SK-N-SH treated with all-trans-retinoic acid at 6 μM for 48 hours (cell line): Measurements from ENCODE around the gene LRFN2.

Source experiments
- ATAC-seq: fragments of 200-7000 bp; cut with Tn5 transposase; 3 replicates; pipeline ENCODE4 v1.9.1; 2020; ENCODE audit warnings: mild to moderate bottlenecking, moderate library complexity
- ARNTL ChIP-seq: fragments of 450-650 bp; formaldehyde crosslinking; IDR thresholded peaks from 2 replicates; pipeline ENCODE4 v1.5.0; 2020; ENCODE audit warnings: low read depth, mild to moderate bottlenecking, moderate library complexity, borderline replicate concordance
- BACH2 ChIP-seq: fragments of 250-450 bp; sonication (Bioruptor Pico); IDR thresholded peaks from 2 replicates; pipeline ENCODE4 v1.9.0; 2021; ENCODE audit warnings: mild to moderate bottlenecking, borderline replicate concordance
- CREB5 ChIP-seq: fragments of 250-450 bp; sonication (Bioruptor Pico); IDR thresholded peaks from 2 replicates; pipeline ENCODE4 v1.5.1; 2020; ENCODE audit warnings: low read depth, mild to moderate bottlenecking, moderate library complexity
- CSDC2 ChIP-seq: fragments of 250-450 bp; sonication (Bioruptor Pico); IDR thresholded peaks from 2 replicates; pipeline ENCODE4 v1.5.0; 2020; ENCODE audit warnings: mild to moderate bottlenecking, moderate library complexity
- ESRRG ChIP-seq: fragments of 250-450 bp; sonication (Bioruptor Pico); IDR thresholded peaks from 2 replicates; pipeline ENCODE4 v1.6.1; 2021; ENCODE audit warnings: mild to moderate bottlenecking
- GLIS3 ChIP-seq: fragments of 250-450 bp; sonication (Bioruptor Pico); IDR thresholded peaks from 2 replicates; pipeline ENCODE4 v1.5.0; 2020; ENCODE audit warnings: mild to moderate bottlenecking, moderate library complexity
- ISL1 ChIP-seq: fragments of 250-450 bp; sonication (Bioruptor Pico); IDR thresholded peaks from 2 replicates; pipeline ENCODE4 v2.1.2; 2022; ENCODE audit warnings: mild to moderate bottlenecking, moderate library complexity
- OSR1 ChIP-seq: fragments of 250-450 bp; sonication (Bioruptor Pico); IDR thresholded peaks from 2 replicates; pipeline ENCODE4 v1.8.0; 2022; ENCODE audit warnings: moderate library complexity, mild to moderate bottlenecking, inconsistent platforms
- PATZ1 ChIP-seq: fragments of 250-450 bp; sonication (Bioruptor Pico); IDR thresholded peaks from 2 replicates; pipeline ENCODE4 v1.8.0; 2020; ENCODE audit warnings: mild to moderate bottlenecking, moderate library complexity, borderline replicate concordance
- POU6F1 ChIP-seq: fragments of 250-450 bp; sonication (Bioruptor Pico); IDR thresholded peaks from 2 replicates; pipeline ENCODE4 v1.8.0; 2021; ENCODE audit warnings: low read depth, mild to moderate bottlenecking, moderate library complexity, borderline replicate concordance
- PPARA ChIP-seq: fragments of 250-450 bp; sonication (Bioruptor Pico); IDR thresholded peaks from 2 replicates; pipeline ENCODE4 v1.5.0; 2020; ENCODE audit warnings: mild to moderate bottlenecking, borderline replicate concordance
- RARB ChIP-seq: fragments of 250-450 bp; sonication (Bioruptor Pico); IDR thresholded peaks from 2 replicates; pipeline ENCODE4 v1.8.0; 2021; ENCODE audit warnings: mild to moderate bottlenecking, moderate library complexity
- SNAI2 ChIP-seq: fragments of 250-450 bp; sonication (Bioruptor Pico); IDR thresholded peaks from 2 replicates; pipeline ENCODE4 v1.5.0; 2020; ENCODE audit warnings: mild to moderate bottlenecking, moderate library complexity
- TCF4 ChIP-seq: fragments of 250-450 bp; sonication (Bioruptor Pico); IDR thresholded peaks from 2 replicates; pipeline ENCODE4 v1.8.0; 2021; ENCODE audit warnings: mild to moderate bottlenecking, moderate library complexity, borderline replicate concordance
- TOX ChIP-seq: fragments of 250-450 bp; sonication (Bioruptor Pico); IDR thresholded peaks from 2 replicates; pipeline ENCODE4 v1.8.0; 2021; ENCODE audit warnings: mild to moderate bottlenecking, moderate library complexity, borderline replicate concordance
- TSHZ2 ChIP-seq: fragments of 250-450 bp; sonication (Bioruptor Pico); IDR thresholded peaks from 2 replicates; pipeline ENCODE4 v1.5.0; 2020; ENCODE audit warnings: mild to moderate bottlenecking, moderate library complexity
- ZC3H10 ChIP-seq: fragments of 250-450 bp; sonication (Bioruptor Pico); IDR thresholded peaks from 2 replicates; pipeline ENCODE4 v1.5.1; 2021; ENCODE audit warnings: mild to moderate bottlenecking, moderate library complexity
- ZFP3 ChIP-seq: fragments of 250-450 bp; sonication (Bioruptor Pico); IDR thresholded peaks from 2 replicates; pipeline ENCODE4 v1.5.0; 2020; ENCODE audit warnings: mild to moderate bottlenecking, moderate library complexity
- ZFP30 ChIP-seq: fragments of 450-650 bp; formaldehyde crosslinking; IDR thresholded peaks from 2 replicates; pipeline ENCODE4 v1.5.0; 2022; ENCODE audit warnings: mild to moderate bottlenecking, moderate library complexity
- ZNF70 ChIP-seq: fragments of 450-650 bp; formaldehyde crosslinking; IDR thresholded peaks from 2 replicates; pipeline ENCODE4 v1.5.0; 2020; ENCODE audit warnings: mild to moderate bottlenecking, moderate library complexity
- ZNF8 ChIP-seq: fragments of 450-650 bp; formaldehyde crosslinking; IDR thresholded peaks from 2 replicates; pipeline ENCODE4 v1.5.0; 2020; ENCODE audit warnings: mild to moderate bottlenecking, moderate library complexity

The LRFN2 gene

GRCh38 chr6:40520678-40521077 is 66.5 kb downstream of the LRFN2 start:
- no peak for ATAC-seq

GRCh38 chr6:40520084-40520483 is 67.1 kb downstream of the LRFN2 start:
- no peak for ATAC-seq
- TF ChIP-seq OSR1 (CRISPR knock-in tag) (no peak), GLIS3 (no peak), PATZ1 (CRISPR knock-in tag) (no peak), CSDC2 (CRISPR knock-in tag) (no peak), CREB5 (CRISPR knock-in tag) (no peak), ESRRG (CRISPR knock-in tag) (no peak), ZFP3 (CRISPR knock-in tag) (no peak), ZC3H10 (CRISPR knock-in tag) (no peak), PPARA (no peak), TOX (CRISPR knock-in tag) (no peak), SNAI2 (CRISPR knock-in tag) (no peak), TSHZ2 (no peak), TCF4 (no peak), POU6F1 (CRISPR knock-in tag) (no peak), ARNTL (no peak), ZFP30 (no peak)
- TF ChIP-seq, all 23 proteins: peak for 0

More at GRCh38 chr6:40520678-40521077, 66.5 kb downstream of the LRFN2 start:
- no peak for TF ChIP-seq ZNF8
- TF ChIP-seq PPARA = no peak
- no peak for TF ChIP-seq POU6F1 (CRISPR knock-in tag)
- TF ChIP-seq OSR1 (CRISPR knock-in tag) = no peak
- no peak for TF ChIP-seq TSHZ2
- no peak for TF ChIP-seq ARNTL
- TF ChIP-seq GLIS3 = no peak
- no peak for TF ChIP-seq ZFP30
- no peak for TF ChIP-seq ISL1 (CRISPR knock-in tag)
- no peak for TF ChIP-seq TCF4
- TF ChIP-seq ZNF70 = no peak
- no peak for TF ChIP-seq ESRRG (CRISPR knock-in tag)

GRCh38 chr6:40517654-40518053 is 69.5 kb downstream of the LRFN2 start:
- ATAC-seq = no peak
- TF ChIP-seq ISL1 (CRISPR knock-in tag) = no peak
- TF ChIP-seq RARB = no peak
- TF ChIP-seq ZNF8 = no peak
- no peak for TF ChIP-seq TSHZ2
- no peak for TF ChIP-seq GLIS3
- no peak for TF ChIP-seq CREB5 (CRISPR knock-in tag)
- no peak for TF ChIP-seq ARNTL
- no peak for TF ChIP-seq SNAI2 (CRISPR knock-in tag)
- no peak for TF ChIP-seq PPARA
- no peak for TF ChIP-seq OSR1 (CRISPR knock-in tag)
- TF ChIP-seq ZC3H10 (CRISPR knock-in tag) = no peak
- no peak for TF ChIP-seq BACH2
- no peak for TF ChIP-seq ZFP3 (CRISPR knock-in tag)
- no peak for TF ChIP-seq ZNF70
